NK-92 (cell line): Measurements from ENCODE around the gene HIPK1.

Source experiments
- DNase-seq: peaks from one replicate; lab custom pipeline; 2025; ENCODE audit not compliant: unreplicated experiment; lab: John Stamatoyannopoulos, UW

Gene HIPK1

GRCh38 chr1:113913312-113913668 is 15.8 kb upstream of the HIPK1 start:
- no peak for DNase-seq

GRCh38 chr1:113913887-113914664 is 15.0 kb upstream of the HIPK1 start:
- DNase-seq = no peak

GRCh38 chr1:113916974-113917373 is 12.2 kb upstream of the HIPK1 start:
- DNase-seq = no peak

GRCh38 chr1:113917400-113918082 is 11.6 kb upstream of the HIPK1 start:
- no peak for DNase-seq

GRCh38 chr1:113918243-113918642 is 10.9 kb upstream of the HIPK1 start:
- DNase-seq = no peak

- DNase-seq = no peak
Measured at GRCh38 chr1:113922957-113923356, 6.2 kb upstream of the HIPK1 start.

- DNase-seq = no peak
Measured at GRCh38 chr1:113924473-113924872, 4.7 kb upstream of the HIPK1 start.

GRCh38 chr1:113928187-113928930 is 765 bp upstream of the HIPK1 start:
- DNase-seq = no peak

- no peak for DNase-seq
Measured at GRCh38 chr1:113929750-113930498, 800 bp downstream of the HIPK1 start.

GRCh38 chr1:113930499-113931161 is 1.5 kb downstream of the HIPK1 start:
- no peak for DNase-seq

- no peak for DNase-seq
Measured at GRCh38 chr1:113931451-113931851, 2.3 kb downstream of the HIPK1 start.

GRCh38 chr1:113934006-113934405 is 4.9 kb downstream of the HIPK1 start:
- no peak for DNase-seq

- DNase-seq = no peak
Measured at GRCh38 chr1:113934511-113935055, 5.5 kb downstream of the HIPK1 start.

GRCh38 chr1:113935176-113935575 is 6.1 kb downstream of the HIPK1 start:
- no peak for DNase-seq

GRCh38 chr1:113935970-113936369 is 6.8 kb downstream of the HIPK1 start:
- no peak for DNase-seq

GRCh38 chr1:113937146-113937545 is 8.0 kb downstream of the HIPK1 start:
- DNase-seq = no peak

- no peak for DNase-seq
Measured at GRCh38 chr1:113938192-113938591, 9.1 kb downstream of the HIPK1 start.

GRCh38 chr1:113940365-113941244 is 11.5 kb downstream of the HIPK1 start:
- DNase-seq = no peak

GRCh38 chr1:113941245-113941559 is 12.1 kb downstream of the HIPK1 start:
- no peak for DNase-seq

GRCh38 chr1:113942527-113942926 is 13.4 kb downstream of the HIPK1 start:
- DNase-seq = no peak
